Tibial nerve (tissue), 4 donors: ENCODE measurements around the gene CAMSAP1.

Source experiments
- EP300 ChIP-seq, 2 donors: sonication (generic); formaldehyde crosslinking; IDR thresholded peaks; one replicate each; pipeline ENCODE4 v1.6.1; 2017; ENCODE audit warnings: antibody characterized with exemption in 2 of 2, mild to moderate bottlenecking in 1 of 2
- POLR2A ChIP-seq, 2 donors: fragments of 450-650 bp; IDR thresholded peaks; one replicate each; pipeline ENCODE4 v1.6.1; 2017; ENCODE audit warnings: antibody characterized with exemption in 2 of 2, mild to moderate bottlenecking in 2 of 2, moderate library complexity in 2 of 2
- TF ChIP-seq, protein P1 (sequence below), 5 experiments: fragments of 200-600 bp in 3 of 5; fragments of 450-650 bp in 2 of 5; sonication (generic) in 3 of 5; IDR thresholded peaks; one replicate each; pipeline ENCODE4 v1.5.1; 2016 to 2019; ENCODE audit warnings: antibody characterized with exemption in 5 of 5, mild to moderate bottlenecking in 3 of 5, moderate library complexity in 2 of 5

DNA sequence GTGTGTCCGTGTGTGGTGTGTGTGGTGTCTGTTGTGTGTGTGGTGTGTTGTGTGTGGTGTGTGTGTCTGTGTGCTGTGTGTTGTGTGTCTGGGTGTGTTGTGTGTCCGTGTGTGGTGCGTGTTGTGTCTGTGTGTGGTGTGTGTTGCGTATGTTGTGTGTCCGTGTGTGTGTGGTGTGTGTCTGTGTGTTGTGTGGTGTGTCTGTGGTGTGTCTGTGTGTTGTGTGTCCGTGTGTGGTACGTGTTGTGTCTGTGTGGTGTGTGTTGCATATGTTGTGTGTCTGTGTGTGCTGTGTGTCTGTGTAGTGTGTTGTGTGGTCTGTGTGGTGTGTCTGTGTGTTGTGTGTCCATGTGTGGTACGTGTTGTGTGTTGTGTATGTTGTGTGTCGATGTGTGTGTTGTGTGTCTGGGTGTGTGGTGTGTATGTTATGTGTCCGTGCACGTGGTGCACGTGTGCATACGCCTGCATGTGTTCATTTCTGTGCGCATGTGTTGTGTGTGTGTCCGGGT lies 133.1 kb downstream of the CAMSAP1 start:
- TF ChIP-seq POLR2A (IDR thresholded peaks at IDR 0.05) (no peak), EP300 (IDR thresholded peaks at IDR 0.05) (no peak)
- TF ChIP-seq, protein P1, sequence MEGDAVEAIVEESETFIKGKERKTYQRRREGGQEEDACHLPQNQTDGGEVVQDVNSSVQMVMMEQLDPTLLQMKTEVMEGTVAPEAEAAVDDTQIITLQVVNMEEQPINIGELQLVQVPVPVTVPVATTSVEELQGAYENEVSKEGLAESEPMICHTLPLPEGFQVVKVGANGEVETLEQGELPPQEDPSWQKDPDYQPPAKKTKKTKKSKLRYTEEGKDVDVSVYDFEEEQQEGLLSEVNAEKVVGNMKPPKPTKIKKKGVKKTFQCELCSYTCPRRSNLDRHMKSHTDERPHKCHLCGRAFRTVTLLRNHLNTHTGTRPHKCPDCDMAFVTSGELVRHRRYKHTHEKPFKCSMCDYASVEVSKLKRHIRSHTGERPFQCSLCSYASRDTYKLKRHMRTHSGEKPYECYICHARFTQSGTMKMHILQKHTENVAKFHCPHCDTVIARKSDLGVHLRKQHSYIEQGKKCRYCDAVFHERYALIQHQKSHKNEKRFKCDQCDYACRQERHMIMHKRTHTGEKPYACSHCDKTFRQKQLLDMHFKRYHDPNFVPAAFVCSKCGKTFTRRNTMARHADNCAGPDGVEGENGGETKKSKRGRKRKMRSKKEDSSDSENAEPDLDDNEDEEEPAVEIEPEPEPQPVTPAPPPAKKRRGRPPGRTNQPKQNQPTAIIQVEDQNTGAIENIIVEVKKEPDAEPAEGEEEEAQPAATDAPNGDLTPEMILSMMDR (IDR thresholded peaks at IDR 0.05), result no peak
